ACC112 (cell line): Measurements from ENCODE around the gene DUSP9.

Experiments
- H2AFZ ChIP-seq: fragments of 200-600 bp; sonication (generic); one replicate; pipeline ENCODE4 v1.6.0; 2017; ENCODE audit warnings: antibody characterized with exemption, low read length; ENCODE audit not compliant: unreplicated experiment
- H3K27ac ChIP-seq: fragments of 200-600 bp; sonication (generic); 2 replicates; pipeline ENCODE4 v1.5.1; 2014; ENCODE audit warnings: low read depth, mild to moderate bottlenecking, antibody characterized with exemption, low read length, moderate library complexity
- H3K27me3 ChIP-seq: fragments of 200-600 bp; sonication (generic); 2 replicates; pipeline ENCODE4 v1.6.1; 2014; ENCODE audit warnings: mild to moderate bottlenecking, antibody characterized with exemption, low read length, moderate library complexity, mixed read lengths; ENCODE audit not compliant: insufficient read depth
- H3K36me3 ChIP-seq: fragments of 200-600 bp; sonication (generic); 2 replicates; pipeline ENCODE4 v1.6.1; 2016; ENCODE audit warnings: mild to moderate bottlenecking, antibody characterized with exemption, low read length, moderate library complexity, mixed read lengths; ENCODE audit not compliant: insufficient read depth
- H3K4me1 ChIP-seq: fragments of 200-600 bp; sonication (generic); one replicate; pipeline ENCODE4 v1.6.1; 2016; ENCODE audit warnings: low read length, mixed read lengths; ENCODE audit not compliant: insufficient read depth, unreplicated experiment, control insufficient read depth
- H3K4me3 ChIP-seq: fragments of 200-600 bp; sonication (generic); 2 replicates; pipeline ENCODE4 v1.5.1; 2014; ENCODE audit warnings: mild to moderate bottlenecking, low read depth, low read length
- H3K79me2 ChIP-seq: fragments of 200-600 bp; sonication (generic); one replicate; pipeline ENCODE4 v1.6.0; 2016; ENCODE audit warnings: low read length; ENCODE audit not compliant: control insufficient read depth, unreplicated experiment, insufficient read depth

The DUSP9 gene

DNA sequence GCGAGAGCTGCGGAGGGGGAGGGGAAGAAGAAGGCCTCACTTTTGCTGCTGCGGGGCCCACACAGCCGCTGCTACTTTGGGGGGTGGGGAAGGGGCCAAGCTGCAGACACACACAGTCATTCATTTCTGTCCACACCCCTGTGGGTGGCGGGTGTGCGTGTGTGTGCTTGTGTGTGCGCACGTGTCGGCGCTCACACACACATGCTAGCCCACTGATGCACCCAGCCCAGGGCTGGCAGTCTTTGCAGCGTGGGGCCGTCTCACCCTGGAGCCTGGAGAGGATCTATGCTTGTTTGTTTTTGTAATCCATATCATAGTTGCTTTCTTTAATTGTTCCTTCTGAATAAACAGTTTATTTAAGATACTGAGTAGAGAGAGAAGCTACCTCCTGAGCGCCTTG is 4.0 kb downstream of the DUSP9 start:
- Histone ChIP-seq H3K4me1 (no peaks in the 10 kb centered on the region), H3K4me3 (no peak overlapping the region), H3K36me3 (no peaks in the 10 kb centered on the region), H3K79me2 (no peaks in the 10 kb centered on the region), H3K27me3 (peaks cover 25% of the 10 kb centered on the region), H2AFZ (no peak overlapping the region), H3K27ac (no peak overlapping the region)

- no peak overlapping the region for H3K4me3 ChIP-seq
- no peaks in the 10 kb centered on the region for H3K36me3 ChIP-seq
- H3K27me3 ChIP-seq = peaks cover 19% of the 10 kb centered on the region
- no peaks in the 10 kb centered on the region for H3K4me1 ChIP-seq
- H3K79me2 ChIP-seq = no peaks in the 10 kb centered on the region
- no peak overlapping the region for H3K27ac ChIP-seq
- no peak overlapping the region for H2AFZ ChIP-seq
These were observed 4.6 kb downstream of the DUSP9 start for GRCh38 chrX:153651540-153652079.

- Histone ChIP-seq H3K36me3 (no peaks in the 10 kb centered on the region), H3K4me3 (no peak overlapping the region), H3K4me1 (no peaks in the 10 kb centered on the region), H2AFZ (no peak overlapping the region), H3K79me2 (no peaks in the 10 kb centered on the region), H3K27ac (no peak overlapping the region), H3K27me3 (peaks cover 4% of the 10 kb centered on the region)
These were observed 6.6 kb downstream of the DUSP9 start for GRCh38 chrX:153653556-153653955.

GRCh38 chrX:153657161-153657560 is 10.2 kb downstream of the DUSP9 start:
- H3K79me2 ChIP-seq = no peaks in the 10 kb centered on the region
- H2AFZ ChIP-seq = no peak overlapping the region
- H3K27ac ChIP-seq = no peak overlapping the region
- H3K4me3 ChIP-seq = no peak overlapping the region
- no peaks in the 10 kb centered on the region for H3K4me1 ChIP-seq
- peaks cover 16% of the 10 kb centered on the region for H3K27me3 ChIP-seq
- H3K36me3 ChIP-seq = no peaks in the 10 kb centered on the region

GRCh38 chrX:153659268-153659667 is 12.3 kb downstream of the DUSP9 start:
- H3K4me3 ChIP-seq = no peak overlapping the region
- H3K36me3 ChIP-seq = no peaks in the 10 kb centered on the region
- H3K27ac ChIP-seq = no peak overlapping the region
- H3K79me2 ChIP-seq = no peaks in the 10 kb centered on the region
- no peaks in the 10 kb centered on the region for H3K4me1 ChIP-seq
- no peak overlapping the region for H2AFZ ChIP-seq
- peaks cover 26% of the 10 kb centered on the region for H3K27me3 ChIP-seq

GRCh38 chrX:153662266-153662665 is 15.3 kb downstream of the DUSP9 start:
- H3K27ac ChIP-seq = no peak overlapping the region
- no peaks in the 10 kb centered on the region for H3K79me2 ChIP-seq
- no peaks in the 10 kb centered on the region for H3K36me3 ChIP-seq
- no peaks in the 10 kb centered on the region for H3K4me1 ChIP-seq
- no peak overlapping the region for H2AFZ ChIP-seq
- H3K27me3 ChIP-seq = peaks cover 42% of the 10 kb centered on the region
- no peak overlapping the region for H3K4me3 ChIP-seq

DNA sequence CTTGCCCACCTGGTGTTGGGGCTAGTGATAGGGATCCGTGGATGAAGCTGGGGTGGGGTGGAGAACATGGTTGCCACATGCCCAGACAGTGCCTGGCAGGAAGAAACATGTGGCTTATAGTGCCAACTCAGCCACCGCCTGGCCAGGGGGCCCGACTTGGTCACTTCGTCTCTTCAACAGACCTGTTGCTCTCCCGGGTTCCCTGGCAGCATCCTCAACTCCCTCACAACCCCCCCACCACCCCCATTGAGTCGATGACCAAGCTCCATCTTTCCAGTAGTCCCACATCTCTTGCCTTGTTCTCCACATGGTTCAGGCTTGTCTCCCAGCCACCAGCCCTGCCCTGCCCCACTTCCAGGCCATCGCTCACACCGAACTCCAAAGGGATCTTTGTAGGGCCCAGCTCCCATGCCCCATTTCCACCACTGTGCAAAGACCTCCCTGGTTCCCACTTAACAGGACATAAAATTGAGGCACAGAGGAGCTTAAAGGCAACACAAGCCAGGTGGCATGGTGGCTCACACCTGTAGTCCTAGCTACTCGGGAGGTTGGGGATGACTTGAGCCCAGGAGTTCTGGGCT is 18.8 kb downstream of the DUSP9 start:
- H3K4me1 ChIP-seq = no peaks in the 10 kb centered on the region
- H3K27me3 ChIP-seq = peaks cover 38% of the 10 kb centered on the region
- H2AFZ ChIP-seq = no peak overlapping the region
- H3K4me3 ChIP-seq = no peak overlapping the region
- H3K79me2 ChIP-seq = no peaks in the 10 kb centered on the region
- H3K27ac ChIP-seq = no peak overlapping the region
- no peaks in the 10 kb centered on the region for H3K36me3 ChIP-seq

- no peak overlapping the region for H3K27ac ChIP-seq
- no peak overlapping the region for H2AFZ ChIP-seq
- no peaks in the 10 kb centered on the region for H3K36me3 ChIP-seq
- peaks cover 23% of the 10 kb centered on the region for H3K27me3 ChIP-seq
- no peaks in the 10 kb centered on the region for H3K4me1 ChIP-seq
- no peak overlapping the region for H3K4me3 ChIP-seq
- no peaks in the 10 kb centered on the region for H3K79me2 ChIP-seq
These were observed 20.4 kb downstream of the DUSP9 start for GRCh38 chrX:153667281-153667955.

DNA sequence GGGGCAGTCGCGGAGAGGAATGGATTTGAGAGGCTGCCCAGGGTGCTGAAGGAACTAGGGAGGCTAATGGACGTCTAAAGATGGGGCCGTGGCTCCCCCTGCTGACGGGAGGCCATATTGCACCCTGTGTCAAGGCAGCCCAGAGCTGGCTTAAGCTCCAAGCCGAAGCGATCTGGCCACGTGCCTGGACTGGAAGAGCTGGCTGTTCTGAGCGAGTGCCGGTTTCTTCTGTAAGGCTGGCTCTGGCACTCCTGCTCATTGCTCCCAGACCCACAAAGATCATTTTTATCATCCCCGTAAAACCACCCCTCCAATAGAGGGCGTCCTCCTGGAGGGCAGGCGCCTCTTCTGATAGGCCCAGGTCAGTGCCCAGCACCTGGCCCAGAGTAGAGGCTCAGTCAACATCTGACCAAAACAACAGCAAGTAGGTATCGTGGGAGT is 21.0 kb downstream of the DUSP9 start:
- H3K36me3 ChIP-seq = no peaks in the 10 kb centered on the region
- no peak overlapping the region for H3K27ac ChIP-seq
- no peak overlapping the region for H3K4me3 ChIP-seq
- H3K27me3 ChIP-seq = peaks cover 24% of the 10 kb centered on the region
- H3K4me1 ChIP-seq = no peaks in the 10 kb centered on the region
- H2AFZ ChIP-seq = no peak overlapping the region
- no peaks in the 10 kb centered on the region for H3K79me2 ChIP-seq

- H3K36me3 ChIP-seq = no peaks in the 10 kb centered on the region
- no peaks in the 10 kb centered on the region for H3K4me1 ChIP-seq
- H2AFZ ChIP-seq = no peak overlapping the region
- peaks cover 25% of the 10 kb centered on the region for H3K27me3 ChIP-seq
- no peaks in the 10 kb centered on the region for H3K79me2 ChIP-seq
- H3K4me3 ChIP-seq = no peak overlapping the region
- H3K27ac ChIP-seq = no peak overlapping the region
These were observed 21.6 kb downstream of the DUSP9 start for GRCh38 chrX:153668423-153669173.
